Testis (tissue), 3 donors: ENCODE data around the gene SLC9A6. TPM values are rescaled to one million over a fixed set of nuclear protein-coding genes. Genes with fewer than 3 reads are reported as not detected.

Experiments
- DNase-seq: peaks from one replicate; pipeline ENCODE4 v3.0.0-alpha.2; 2019
- H3K27ac ChIP-seq, 2 donors: fragments of 200-600 bp; sonication (generic); one replicate each; pipeline ENCODE4 v1.5.1; 2019
- H3K27me3 ChIP-seq: fragments of 200-600 bp; sonication (generic); one replicate; pipeline ENCODE4 v1.5.1; 2019
- H3K36me3 ChIP-seq: fragments of 200-600 bp; sonication (generic); one replicate; pipeline ENCODE4 v1.5.1; 2017; ENCODE audit warnings: low read depth; ENCODE audit errors: missing control alignments
- H3K4me1 ChIP-seq: fragments of 200-600 bp; sonication (generic); one replicate; pipeline ENCODE4 v1.5.1; 2019
- H3K4me3 ChIP-seq, 2 donors: fragments of 200-600 bp; sonication (generic); one replicate each; pipeline ENCODE4 v1.5.1; 2017 to 2019
- H3K9me3 ChIP-seq: fragments of 200-600 bp; sonication (generic); one replicate; pipeline ENCODE4 v1.5.1; 2017
- POLR2A ChIP-seq: fragments of 450-650 bp; IDR thresholded peaks from one replicate; pipeline ENCODE4 v1.6.1; 2017; ENCODE audit warnings: antibody characterized with exemption, mild to moderate bottlenecking, moderate library complexity
- WGBS, 2 donors: methylation state at CpG; one replicate each; pipeline ENCODE4 v1.1.5; 2018; 5-methylcytosine and 5-hydroxymethylcytosine counted together
- intact Hi-C: fragments of 100-400 bp; cut with DNase I; formaldehyde crosslinking; loops from one replicate; pipeline ENCODE4 v1.15.1; 2023; ENCODE audit warnings: low total_unique reads
- polyA plus RNA-seq: library from polyadenylated mRNA; stranded (reverse); fragments of 350-450 nt; fragmentation: Illumina TruSeq; extraction: RNeasy Lipid Tissue Mini Kit (QIAGEN cat#74804); gene quantifications from one replicate; pipeline ENCODE4 v1.2.3, GENCODE V29; 2014; ENCODE audit warnings: low read depth, low replicate concordance; ENCODE audit not compliant: insufficient read depth
- total RNA-seq, 2 donors: library from RNA; depleted of rRNA; stranded (reverse); fragments of >200 nt; gene quantifications; one replicate each; pipeline ENCODE4 v1.2.3, GENCODE V29; 2016
- TF ChIP-seq, protein P1 (sequence below), 3 experiments: fragments of 450-650 bp in 2 of 3; fragments of 200-600 bp in 1 of 3; sonication (generic) in 1 of 3; IDR thresholded peaks; one replicate each; pipeline ENCODE4 v1.5.1; 2016 to 2019; ENCODE audit warnings: antibody characterized with exemption in 3 of 3, mild to moderate bottlenecking in 2 of 3, moderate library complexity in 1 of 3

Gene SLC9A6
- total and polyA plus RNA-seq, 3 donors from 2014 or later, result 13.0 to 19.9 (median 18.3) TPM

GRCh38 chrX:135981010-135981409 is 4.2 kb upstream of the SLC9A6 start:
- DNase-seq, result no peak
- intact Hi-C loops, result no loop called here
- Histone ChIP-seq H3K36me3 (no peaks in the 10 kb centered on the region), H3K9me3 (no peaks in the 10 kb centered on the region), H3K4me1 (no peaks in the 10 kb centered on the region), H3K27me3 (no peaks in the 10 kb centered on the region), H3K4me3 (no peak overlapping the region), H3K27ac (no peak overlapping the region)
- 80 to 84% methylated on average over 4 to 5 of the region's 5 CpGs for WGBS, 2 donors
- TF ChIP-seq POLR2A, result no peak
- TF ChIP-seq, protein P1, sequence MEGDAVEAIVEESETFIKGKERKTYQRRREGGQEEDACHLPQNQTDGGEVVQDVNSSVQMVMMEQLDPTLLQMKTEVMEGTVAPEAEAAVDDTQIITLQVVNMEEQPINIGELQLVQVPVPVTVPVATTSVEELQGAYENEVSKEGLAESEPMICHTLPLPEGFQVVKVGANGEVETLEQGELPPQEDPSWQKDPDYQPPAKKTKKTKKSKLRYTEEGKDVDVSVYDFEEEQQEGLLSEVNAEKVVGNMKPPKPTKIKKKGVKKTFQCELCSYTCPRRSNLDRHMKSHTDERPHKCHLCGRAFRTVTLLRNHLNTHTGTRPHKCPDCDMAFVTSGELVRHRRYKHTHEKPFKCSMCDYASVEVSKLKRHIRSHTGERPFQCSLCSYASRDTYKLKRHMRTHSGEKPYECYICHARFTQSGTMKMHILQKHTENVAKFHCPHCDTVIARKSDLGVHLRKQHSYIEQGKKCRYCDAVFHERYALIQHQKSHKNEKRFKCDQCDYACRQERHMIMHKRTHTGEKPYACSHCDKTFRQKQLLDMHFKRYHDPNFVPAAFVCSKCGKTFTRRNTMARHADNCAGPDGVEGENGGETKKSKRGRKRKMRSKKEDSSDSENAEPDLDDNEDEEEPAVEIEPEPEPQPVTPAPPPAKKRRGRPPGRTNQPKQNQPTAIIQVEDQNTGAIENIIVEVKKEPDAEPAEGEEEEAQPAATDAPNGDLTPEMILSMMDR (IDR thresholded peaks at IDR 0.05), result no peak

- no peak overlapping the region for H3K4me3 ChIP-seq
- no peak for DNase-seq
- H3K9me3 ChIP-seq, result no peaks in the 10 kb centered on the region
- H3K36me3 ChIP-seq, result no peaks in the 10 kb centered on the region
- intact Hi-C loops, result no loop called here
- H3K4me1 ChIP-seq, result no peaks in the 10 kb centered on the region
- no peak overlapping the region for H3K27ac ChIP-seq
- TF ChIP-seq POLR2A, result no peak
- TF ChIP-seq, protein P1 (IDR thresholded peaks at IDR 0.05), result no peak
- H3K27me3 ChIP-seq, result no peaks in the 10 kb centered on the region
Observed at GRCh38 chrX:135981668-135982067, 3.6 kb upstream of the SLC9A6 start.

DNA sequence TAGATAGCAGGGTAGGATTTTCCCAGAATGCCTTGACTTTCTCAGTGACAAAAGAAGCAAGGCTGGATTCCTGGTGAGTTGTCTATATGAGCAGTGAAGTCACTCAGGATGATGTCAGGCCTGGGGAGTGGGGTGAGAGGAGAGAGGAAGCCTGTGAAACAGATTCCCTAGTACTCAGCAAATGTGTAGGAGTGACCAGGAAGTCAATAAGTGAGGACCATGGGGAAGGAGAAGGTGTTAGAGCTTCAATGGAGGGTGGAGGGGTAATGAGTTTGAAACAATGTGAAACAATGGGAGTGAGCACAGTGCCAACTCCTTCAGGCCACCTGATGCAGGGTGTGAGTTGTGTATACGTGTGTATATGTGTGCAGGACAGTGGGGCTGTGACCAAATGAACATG is 2.4 kb upstream of the SLC9A6 start:
- DNase-seq, result no peak
- WGBS, 2 donors, result 89 to 100% methylated on average over 1 of the region's 1 CpG
- Histone ChIP-seq H3K4me1 (no peaks in the 10 kb centered on the region), H3K4me3 (no peak overlapping the region), H3K9me3 (no peaks in the 10 kb centered on the region), H3K36me3 (no peaks in the 10 kb centered on the region), H3K27me3 (no peaks in the 10 kb centered on the region), H3K27ac (no peak overlapping the region)
- intact Hi-C loops, result no loop called here
- TF ChIP-seq, protein P1 (IDR thresholded peaks at IDR 0.05), result no peak
- TF ChIP-seq POLR2A, result no peak

GRCh38 chrX:135984256-135984655 is 979 bp upstream of the SLC9A6 start:
- TF ChIP-seq, protein P1 (IDR thresholded peaks at IDR 0.05), result no peak
- H3K4me3 ChIP-seq, result no peak overlapping the region
- WGBS, 2 donors, result 0 to 23% methylated on average over 2 of the region's 2 CpGs

GRCh38 chrX:135984791-135985156 is 461 bp upstream of the SLC9A6 start:
- no peak for TF ChIP-seq POLR2A
- TF ChIP-seq, protein P1 (IDR thresholded peaks at IDR 0.05), result no peak
- 2 to 3% methylated on average over 7 of the region's 7 CpGs for WGBS, 2 donors

More at GRCh38 chrX:135984256-135984655, 979 bp upstream of the SLC9A6 start:
- Histone ChIP-seq H3K36me3 (no peaks in the 10 kb centered on the region), H3K4me1 (no peaks in the 10 kb centered on the region), H3K9me3 (no peaks in the 10 kb centered on the region), H3K27ac (peak overlapping the region in 1 of 2 donors; percentile 80), H3K27me3 (no peaks in the 10 kb centered on the region)
- intact Hi-C loops, result no loop called here
- DNase-seq, result no peak

More at GRCh38 chrX:135984791-135985156, 461 bp upstream of the SLC9A6 start:
- no peak for DNase-seq
- Histone ChIP-seq H3K4me1 (no peaks in the 10 kb centered on the region), H3K27me3 (no peaks in the 10 kb centered on the region), H3K27ac (peak overlapping the region; percentile 76 to 80), H3K36me3 (no peaks in the 10 kb centered on the region), H3K9me3 (no peaks in the 10 kb centered on the region), H3K4me3 (peak overlapping the region; percentile 64 to 79)
- intact Hi-C loops, result no loop called here
